Keratinocyte (primary cell): ENCODE data around the gene SIPA1L3. TPM values are rescaled to one million over a fixed set of nuclear protein-coding genes. Genes with fewer than 3 reads are reported as not detected.

Experiments
- DNase-seq: peaks from one replicate; pipeline ENCODE4 v3.0.0-alpha.2; 2011; ENCODE audit warnings: low read depth, missing footprints, low spot score
- FAIRE-seq: peaks from 2 replicates; lab custom pipeline; 2011; peaks lifted over from hg19 to GRCh38; lab: Jason Lieb, UNC
- H2AFZ ChIP-seq: 2 replicates; pipeline ENCODE4 v1.6.0; 2012; ENCODE audit warnings: low read length, control low read depth, inconsistent platforms; ENCODE audit not compliant: control insufficient read depth
- H3K27ac ChIP-seq: 2 replicates; pipeline ENCODE4 v1.5.1; 2011; ENCODE audit warnings: low read length; ENCODE audit not compliant: control insufficient read depth, insufficient read depth
- H3K27me3 ChIP-seq: 3 replicates; pipeline ENCODE4 v1.6.0; 2011; ENCODE audit warnings: low read length; ENCODE audit not compliant: control insufficient read depth, insufficient read depth; ENCODE audit errors: extremely low read depth
- H3K36me3 ChIP-seq, 2 experiments: 2 replicates in 1 of 2; 3 replicates in 1 of 2; pipeline ENCODE4 v1.5.1; 2011; ENCODE audit warnings: low read length in 2 of 2, mild to moderate bottlenecking in 1 of 2; ENCODE audit not compliant: control insufficient read depth in 2 of 2, insufficient read depth in 2 of 2; ENCODE audit errors: extremely low read depth in 1 of 2
- H3K4me1 ChIP-seq: 3 replicates; pipeline ENCODE4 v1.5.1; 2011; ENCODE audit warnings: low read length; ENCODE audit not compliant: control insufficient read depth, insufficient read depth; ENCODE audit errors: extremely low read depth
- H3K4me2 ChIP-seq: 3 replicates; pipeline ENCODE4 v1.6.0; 2011; ENCODE audit warnings: low read depth, low read length; ENCODE audit not compliant: control insufficient read depth, insufficient read depth; ENCODE audit errors: extremely low read depth
- H3K4me3 ChIP-seq, 3 experiments: fragments of 200-600 bp in 1 of 3; sonication (generic) in 1 of 3; 2 replicates in 2 of 3; 3 replicates in 1 of 3; pipeline ENCODE4 v1.5.1; 2011 to 2016; ENCODE audit warnings: low read length in 3 of 3, mild to moderate bottlenecking in 3 of 3, control low read depth in 2 of 3, inconsistent platforms in 1 of 3, low read depth in 1 of 3, mixed read lengths in 1 of 3, mixed run types in 1 of 3, moderate library complexity in 1 of 3; ENCODE audit not compliant: control insufficient read depth in 2 of 3, insufficient read depth in 2 of 3; ENCODE audit errors: extremely low read depth in 1 of 3
- H3K79me2 ChIP-seq: 2 replicates; pipeline ENCODE4 v1.6.0; 2012; ENCODE audit warnings: low read length; ENCODE audit not compliant: control insufficient read depth, insufficient read depth
- H3K9ac ChIP-seq: 3 replicates; pipeline ENCODE4 v1.6.0; 2011; ENCODE audit warnings: low read length; ENCODE audit not compliant: control insufficient read depth, insufficient read depth; ENCODE audit errors: extremely low read depth
- H3K9me1 ChIP-seq: 3 replicates; pipeline ENCODE4 v1.6.0; 2011; ENCODE audit warnings: low read length; ENCODE audit not compliant: control insufficient read depth, insufficient read depth; ENCODE audit errors: extremely low read depth
- H3K9me3 ChIP-seq: 2 replicates; pipeline ENCODE4 v1.5.1; 2012; ENCODE audit warnings: low read depth, low read length; ENCODE audit not compliant: control insufficient read depth
- H4K20me1 ChIP-seq: 3 replicates; pipeline ENCODE4 v1.6.0; 2011; ENCODE audit warnings: low read length; ENCODE audit not compliant: control insufficient read depth, insufficient read depth; ENCODE audit errors: extremely low read depth
- EZH2 ChIP-seq: IDR thresholded peaks from one replicate; pipeline ENCODE4 v1.6.1; 2012; ENCODE audit warnings: inconsistent platforms, mild to moderate bottlenecking, low read length, moderate library complexity
- dilution Hi-C: fragments of 300-500 bp; cut with MboI; formaldehyde crosslinking; loops from one replicate; pipeline ENCODE4 v1.7.0; 2020; ENCODE audit warnings: low sequenced_read_pairs; ENCODE audit not compliant: extremely low pct_ligation_motif_present
- polyA plus RNA-seq, 5 experiments: library from polyadenylated mRNA; depleted of rRNA in 3 of 5; stranded (reverse) in 3 of 5; stranded (forward) in 1 of 5; unstranded in 1 of 5; fragments of >200 nt; gene quantifications; 1 replicate in 1 of 5; 2 replicates in 3 of 5; 3 replicates in 1 of 5; pipeline versions ENCODE4 v1.2.1 to v1.2.3, GENCODE V29; 2011 to 2012; ENCODE audit warnings: missing spikeins in 2 of 5, low read depth in 1 of 5, low replicate concordance in 1 of 5
- TF ChIP-seq, protein P1 (sequence below), 3 experiments: IDR thresholded peaks in 1 of 3; conservative IDR thresholded peaks in 1 of 3; optimal IDR thresholded peaks in 1 of 3; 2 replicates in 2 of 3; 3 replicates in 1 of 3; pipeline versions ENCODE3 to v1.5.1; 2011; ENCODE audit warnings: low read length in 3 of 3, mild to moderate bottlenecking in 3 of 3, moderate library complexity in 2 of 3, control low read depth in 1 of 3, inconsistent platforms in 1 of 3; ENCODE audit not compliant: insufficient read depth in 2 of 3; ENCODE audit errors: extremely low read depth in 1 of 3

SIPA1L3 gene
- polyA plus RNA-seq, 1 donor (not counting 4 experiments of a cell fraction or from before 2014, with no cell fraction given): 8.0 TPM

DNA sequence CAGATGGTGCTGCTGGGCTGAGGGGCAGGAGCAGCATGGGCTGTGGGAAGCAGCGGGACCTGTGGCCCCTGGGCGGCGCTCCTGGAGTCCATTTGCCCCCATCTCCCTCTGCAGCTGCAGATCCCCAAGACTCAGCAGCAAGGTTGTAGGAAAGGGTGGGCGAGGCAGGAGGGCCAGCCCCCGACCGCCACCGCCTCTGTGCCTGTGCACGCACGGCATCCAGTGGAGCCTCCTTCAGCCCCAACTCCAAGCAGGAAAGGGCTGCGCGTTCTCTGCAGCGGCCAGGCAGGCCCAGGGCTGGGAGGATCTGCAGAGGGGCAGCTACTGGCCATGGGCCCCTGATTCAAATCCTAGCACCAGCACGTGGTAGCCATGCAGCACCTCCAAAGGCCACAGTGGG lies 296.2 kb downstream of the SIPA1L3 start:
- TF ChIP-seq EZH2: no peak
- TF ChIP-seq, protein P1, sequence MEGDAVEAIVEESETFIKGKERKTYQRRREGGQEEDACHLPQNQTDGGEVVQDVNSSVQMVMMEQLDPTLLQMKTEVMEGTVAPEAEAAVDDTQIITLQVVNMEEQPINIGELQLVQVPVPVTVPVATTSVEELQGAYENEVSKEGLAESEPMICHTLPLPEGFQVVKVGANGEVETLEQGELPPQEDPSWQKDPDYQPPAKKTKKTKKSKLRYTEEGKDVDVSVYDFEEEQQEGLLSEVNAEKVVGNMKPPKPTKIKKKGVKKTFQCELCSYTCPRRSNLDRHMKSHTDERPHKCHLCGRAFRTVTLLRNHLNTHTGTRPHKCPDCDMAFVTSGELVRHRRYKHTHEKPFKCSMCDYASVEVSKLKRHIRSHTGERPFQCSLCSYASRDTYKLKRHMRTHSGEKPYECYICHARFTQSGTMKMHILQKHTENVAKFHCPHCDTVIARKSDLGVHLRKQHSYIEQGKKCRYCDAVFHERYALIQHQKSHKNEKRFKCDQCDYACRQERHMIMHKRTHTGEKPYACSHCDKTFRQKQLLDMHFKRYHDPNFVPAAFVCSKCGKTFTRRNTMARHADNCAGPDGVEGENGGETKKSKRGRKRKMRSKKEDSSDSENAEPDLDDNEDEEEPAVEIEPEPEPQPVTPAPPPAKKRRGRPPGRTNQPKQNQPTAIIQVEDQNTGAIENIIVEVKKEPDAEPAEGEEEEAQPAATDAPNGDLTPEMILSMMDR (optimal IDR thresholded peaks at IDR 0.05 in 1 of 3, IDR thresholded peaks at IDR 0.05 in 1 of 3, conservative IDR thresholded peaks at IDR 0.05 in 1 of 3; ENCODE audit: extremely low read depth in 1 of 3, insufficient read depth in 2 of 3, low read length in 3 of 3): no peak
- Histone ChIP-seq H3K4me3 (no peak overlapping the region), H3K27ac (no peak overlapping the region), H4K20me1 (no peaks in the 10 kb centered on the region), H3K36me3 (peaks cover 6 to 30% of the 10 kb centered on the region in 2 experiments), H3K27me3 (no peaks in the 10 kb centered on the region), H2AFZ (no peak overlapping the region), H3K4me2 (no peak overlapping the region), H3K9ac (no peak overlapping the region), H3K79me2 (no peaks in the 10 kb centered on the region), H3K4me1 (no peaks in the 10 kb centered on the region), H3K9me3 (no peaks in the 10 kb centered on the region), H3K9me1 (no peaks in the 10 kb centered on the region)
- no peak for FAIRE-seq
- dilution Hi-C loops: no loop called here
- DNase-seq: no peak

DNA sequence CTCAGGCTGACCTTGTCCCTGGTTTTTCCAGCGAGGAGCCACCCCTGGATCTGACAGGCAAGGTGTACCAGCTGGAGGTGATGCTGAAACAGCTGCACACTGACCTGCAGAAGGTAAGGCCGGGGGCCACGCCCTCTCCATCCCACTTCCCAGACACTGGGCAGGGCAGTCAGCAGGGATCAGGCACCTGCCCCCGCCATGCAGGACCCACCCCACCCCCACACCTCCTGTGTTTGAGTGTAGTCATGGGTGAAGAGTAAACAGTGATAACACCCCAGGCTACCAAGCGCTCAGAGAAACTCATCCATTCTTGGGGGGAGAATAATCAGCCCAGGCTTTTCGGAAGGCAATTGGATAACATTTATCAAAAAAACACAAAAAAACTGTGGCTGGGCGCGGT lies 297.1 kb downstream of the SIPA1L3 start:
- DNase-seq: no peak
- no peaks in the 10 kb centered on the region for H3K9me1 ChIP-seq
- no peaks in the 10 kb centered on the region for H3K79me2 ChIP-seq
- no peaks in the 10 kb centered on the region for H3K27me3 ChIP-seq
- H3K4me3 ChIP-seq: no peak overlapping the region
- no peak overlapping the region for H3K27ac ChIP-seq
- no peaks in the 10 kb centered on the region for H4K20me1 ChIP-seq
- H2AFZ ChIP-seq: no peak overlapping the region
- H3K4me2 ChIP-seq: no peak overlapping the region
- FAIRE-seq: no peak
- H3K9me3 ChIP-seq: no peaks in the 10 kb centered on the region
- peaks cover 3 to 27% of the 10 kb centered on the region in 2 experiments for H3K36me3 ChIP-seq
- dilution Hi-C loops: no loop called here
- no peak for TF ChIP-seq EZH2
- TF ChIP-seq, protein P1 (optimal IDR thresholded peaks at IDR 0.05 in 1 of 3, IDR thresholded peaks at IDR 0.05 in 1 of 3, conservative IDR thresholded peaks at IDR 0.05 in 1 of 3; ENCODE audit: extremely low read depth in 1 of 3, insufficient read depth in 2 of 3, low read length in 3 of 3): no peak
- H3K9ac ChIP-seq: no peak overlapping the region
- H3K4me1 ChIP-seq: peaks cover under 1% of the 10 kb centered on the region
